ENCODE measurements around the gene ELP4.
A peak's percentile ranks its signal among the peaks of the same experiment; 100 is the strongest.
"Not testable (repeated sequence)": the region's sequence is repeated elsewhere in the genome, so short reads cannot be mapped to it uniquely, and the experiment has no call there.

Gene ELP4

GRCh38 chr11:31558001-31558400, 48.4 kb downstream of the ELP4 start:
- no peak for DNase-seq

GRCh38 chr11:31560842-31561476, 51.4 kb downstream of the ELP4 start:
- DNase-seq: peak in 1 of 2 experiments; percentile 21

GRCh38 chr11:31564517-31564916, 55.0 kb downstream of the ELP4 start:
- DNase-seq: not testable (repeated sequence)

- DNase-seq: not testable (repeated sequence)
These were observed 64.6 kb downstream of the ELP4 start for GRCh38 chr11:31574133-31574532.

- DNase-seq: not testable (repeated sequence)
These were observed 66.2 kb downstream of the ELP4 start for GRCh38 chr11:31575764-31576163.

GRCh38 chr11:31579412-31579811, 69.8 kb downstream of the ELP4 start:
- DNase-seq: not testable (repeated sequence)

- no peak for DNase-seq
These were observed 73.1 kb downstream of the ELP4 start for GRCh38 chr11:31582697-31583096.

GRCh38 chr11:31598454-31598853, 88.9 kb downstream of the ELP4 start:
- DNase-seq: no peak

GRCh38 chr11:31601635-31602282, 92.2 kb downstream of the ELP4 start:
- DNase-seq: no peak

- no peak for DNase-seq
These were observed 97.3 kb downstream of the ELP4 start for GRCh38 chr11:31606893-31607292.

- DNase-seq: no peak
These were observed 98.3 kb downstream of the ELP4 start for GRCh38 chr11:31607914-31608313.

- no peak for DNase-seq
These were observed 99.4 kb downstream of the ELP4 start for GRCh38 chr11:31608995-31609394.

GRCh38 chr11:31610544-31610943, 101.0 kb downstream of the ELP4 start:
- DNase-seq: no peak

- no peak for DNase-seq
These were observed 107.7 kb downstream of the ELP4 start for GRCh38 chr11:31617246-31617645.

- no peak for DNase-seq
These were observed 110.4 kb downstream of the ELP4 start for GRCh38 chr11:31619980-31620379.

GRCh38 chr11:31620434-31620833, 110.9 kb downstream of the ELP4 start:
- DNase-seq: no peak

- no peak for DNase-seq
These were observed 116.3 kb downstream of the ELP4 start for GRCh38 chr11:31625868-31626267.

- no peak for DNase-seq
These were observed 118.5 kb downstream of the ELP4 start for GRCh38 chr11:31628111-31628510.

GRCh38 chr11:31636983-31637382, 127.4 kb downstream of the ELP4 start:
- DNase-seq: no peak

GRCh38 chr11:31640611-31641010, 131.0 kb downstream of the ELP4 start:
- DNase-seq: no peak

GRCh38 chr11:31641477-31642062, 132.0 kb downstream of the ELP4 start:
- peak; percentile 15 to 26 for DNase-seq

- no peak for DNase-seq
These were observed 134.3 kb downstream of the ELP4 start for GRCh38 chr11:31643857-31644256.

GRCh38 chr11:31645747-31646146, 136.2 kb downstream of the ELP4 start:
- DNase-seq: no peak

- DNase-seq: no peak
These were observed 136.6 kb downstream of the ELP4 start for GRCh38 chr11:31646216-31646615.
